Femur (tissue), 1 donor: ENCODE results near the gene FAM3B.

ENCODE experiments used
- DNase-seq: peaks from one replicate; pipeline ENCODE4 v3.0.0-alpha.2; 2017

Gene FAM3B

GRCh38 chr21:41399246-41399800 is 82.7 kb downstream of the FAM3B start:
- no peak for DNase-seq

- DNase-seq = no peak
These were observed 85.6 kb downstream of the FAM3B start for GRCh38 chr21:41402231-41402630.

- no peak for DNase-seq
These were observed 86.2 kb downstream of the FAM3B start for GRCh38 chr21:41402796-41403195.

GRCh38 chr21:41403331-41403730 is 86.7 kb downstream of the FAM3B start:
- DNase-seq = no peak

- DNase-seq = no peak
These were observed 87.4 kb downstream of the FAM3B start for GRCh38 chr21:41403966-41404365.

GRCh38 chr21:41405321-41405720 is 88.7 kb downstream of the FAM3B start:
- DNase-seq = no peak

GRCh38 chr21:41406340-41406739 is 89.7 kb downstream of the FAM3B start:
- DNase-seq = no peak
